Measurements from ENCODE around the gene DAB1.

DAB1 gene

GRCh38 chr1:57443004-57443403 is 19.1 kb upstream of the DAB1 start:
- Histone ChIP-seq H3K27me3 (ENCODE audit: control insufficient read depth in 3 of 3, insufficient read depth in 3 of 3, low read depth in 1 of 3, low read length in 3 of 3) (no peaks in the 10 kb centered on the region), H3K9ac (ENCODE audit: low read depth, low read length, poor library complexity) (no peak overlapping the region), H2BK12ac (ENCODE audit: low read length) (no peak overlapping the region), H2AFZ (ENCODE audit: low read length) (no peak overlapping the region), H3K4ac (ENCODE audit: low read length) (no peak overlapping the region), H3K4me3 (ENCODE audit: low read length in 2 of 2) (no peak overlapping the region), H2BK15ac (ENCODE audit: low read length) (no peak overlapping the region), H3K4me1 (ENCODE audit: control insufficient read depth in 2 of 2, insufficient read depth in 1 of 2, low read depth in 1 of 2, low read length in 2 of 2) (peaks cover 0 to 2% of the 10 kb centered on the region in 2 donors), H3K79me1 (ENCODE audit: low read depth, low read length) (no peaks in the 10 kb centered on the region), H3K9me3 (replicated peaks in 1 of 2; ENCODE audit: control insufficient read depth in 2 of 2, insufficient read depth in 1 of 2, low read depth in 1 of 2, low read length in 2 of 2) (no peaks in the 10 kb centered on the region), H3K36me3 (replicated peaks in 1 of 2; ENCODE audit: control insufficient read depth in 2 of 2, insufficient read depth in 2 of 2, low read length in 2 of 2) (no peaks in the 10 kb centered on the region), H3K23ac (ENCODE audit: low read depth, low read length, poor library complexity) (no peak overlapping the region), H2BK5ac (ENCODE audit: low read length) (no peak overlapping the region), H3K18ac (ENCODE audit: low read length) (no peak overlapping the region), H3K14ac (ENCODE audit: low read length) (no peak overlapping the region), H3K27ac (replicated peaks; ENCODE audit: low read length) (no peak overlapping the region), H4K91ac (ENCODE audit: low read depth, low read length, poor library complexity) (no peak overlapping the region), H4K8ac (ENCODE audit: low read depth, low read length) (no peak overlapping the region), H2AK5ac (ENCODE audit: low read depth, low read length) (no peak overlapping the region), H3K4me2 (ENCODE audit: insufficient read depth, low read length, poor library complexity, severe bottlenecking) (no peak overlapping the region), H2BK120ac (ENCODE audit: low read depth, low read length) (no peak overlapping the region)
- DNase-seq (ENCODE audit: low spot score), result no peak

GRCh38 chr1:57440096-57440495 is 16.2 kb upstream of the DAB1 start:
- Histone ChIP-seq H2BK120ac (ENCODE audit: low read depth, low read length) (no peak overlapping the region), H3K27ac (replicated peaks; ENCODE audit: low read length) (no peak overlapping the region), H3K27me3 (ENCODE audit: control insufficient read depth in 3 of 3, insufficient read depth in 3 of 3, low read depth in 1 of 3, low read length in 3 of 3) (no peaks in the 10 kb centered on the region), H3K18ac (ENCODE audit: low read length) (no peak overlapping the region), H2BK5ac (ENCODE audit: low read length) (no peak overlapping the region), H4K8ac (ENCODE audit: low read depth, low read length) (no peak overlapping the region), H3K14ac (ENCODE audit: low read length) (no peak overlapping the region), H3K23ac (ENCODE audit: low read depth, low read length, poor library complexity) (no peak overlapping the region), H2BK12ac (ENCODE audit: low read length) (no peak overlapping the region), H3K4me1 (ENCODE audit: control insufficient read depth in 2 of 2, insufficient read depth in 1 of 2, low read depth in 1 of 2, low read length in 2 of 2) (peaks cover 2 to 4% of the 10 kb centered on the region in 2 donors), H3K9ac (ENCODE audit: low read depth, low read length, poor library complexity) (no peak overlapping the region), H2AK5ac (ENCODE audit: low read depth, low read length) (no peak overlapping the region), H2AFZ (ENCODE audit: low read length) (no peak overlapping the region), H4K91ac (ENCODE audit: low read depth, low read length, poor library complexity) (no peak overlapping the region), H3K79me1 (ENCODE audit: low read depth, low read length) (no peaks in the 10 kb centered on the region), H3K36me3 (replicated peaks in 1 of 2; ENCODE audit: control insufficient read depth in 2 of 2, insufficient read depth in 2 of 2, low read length in 2 of 2) (no peaks in the 10 kb centered on the region), H3K4ac (ENCODE audit: low read length) (no peak overlapping the region), H3K9me3 (replicated peaks in 1 of 2; ENCODE audit: control insufficient read depth in 2 of 2, insufficient read depth in 1 of 2, low read depth in 1 of 2, low read length in 2 of 2) (no peaks in the 10 kb centered on the region), H2BK15ac (ENCODE audit: low read length) (no peak overlapping the region), H3K4me2 (ENCODE audit: insufficient read depth, low read length, poor library complexity, severe bottlenecking) (no peak overlapping the region), H3K4me3 (ENCODE audit: low read length in 2 of 2) (no peak overlapping the region)
- DNase-seq (ENCODE audit: low spot score), result no peak
- WGBS, 2 donors (ENCODE audit: extremely low coverage in 2 of 2, insufficient read length in 2 of 2, insufficient replicate concordance in 1 of 2), result no CpG with 5 or more reads among the region's 1 CpG

GRCh38 chr1:57431400-57431799 is 7.5 kb upstream of the DAB1 start:
- no CpG with 5 or more reads among the region's 5 CpGs for WGBS, 2 donors (ENCODE audit: extremely low coverage in 2 of 2, insufficient read length in 2 of 2, insufficient replicate concordance in 1 of 2)
- Histone ChIP-seq H3K4me1 (ENCODE audit: control insufficient read depth in 2 of 2, insufficient read depth in 1 of 2, low read depth in 1 of 2, low read length in 2 of 2) (no peaks in the 10 kb centered on the region), H3K27ac (replicated peaks; ENCODE audit: low read length) (no peak overlapping the region), H3K18ac (ENCODE audit: low read length) (no peak overlapping the region), H2BK15ac (ENCODE audit: low read length) (no peak overlapping the region), H3K27me3 (ENCODE audit: control insufficient read depth in 3 of 3, insufficient read depth in 3 of 3, low read depth in 1 of 3, low read length in 3 of 3) (no peaks in the 10 kb centered on the region), H2BK12ac (ENCODE audit: low read length) (no peak overlapping the region), H3K36me3 (replicated peaks in 1 of 2; ENCODE audit: control insufficient read depth in 2 of 2, insufficient read depth in 2 of 2, low read length in 2 of 2) (no peaks in the 10 kb centered on the region), H4K91ac (ENCODE audit: low read depth, low read length, poor library complexity) (no peak overlapping the region), H3K23ac (ENCODE audit: low read depth, low read length, poor library complexity) (no peak overlapping the region), H2BK5ac (ENCODE audit: low read length) (no peak overlapping the region), H3K14ac (ENCODE audit: low read length) (no peak overlapping the region), H3K9me3 (replicated peaks in 1 of 2; ENCODE audit: control insufficient read depth in 2 of 2, insufficient read depth in 1 of 2, low read depth in 1 of 2, low read length in 2 of 2) (no peaks in the 10 kb centered on the region), H2AFZ (ENCODE audit: low read length) (no peak overlapping the region), H3K9ac (ENCODE audit: low read depth, low read length, poor library complexity) (no peak overlapping the region), H2AK5ac (ENCODE audit: low read depth, low read length) (no peak overlapping the region), H3K4me3 (ENCODE audit: low read length in 2 of 2) (no peak overlapping the region), H4K8ac (ENCODE audit: low read depth, low read length) (no peak overlapping the region), H3K4me2 (ENCODE audit: insufficient read depth, low read length, poor library complexity, severe bottlenecking) (no peak overlapping the region), H2BK120ac (ENCODE audit: low read depth, low read length) (no peak overlapping the region), H3K4ac (ENCODE audit: low read length) (no peak overlapping the region), H3K79me1 (ENCODE audit: low read depth, low read length) (no peaks in the 10 kb centered on the region)
- no peak for DNase-seq (ENCODE audit: low spot score)

GRCh38 chr1:57424231-57425027 is 569 bp upstream of the DAB1 start:
- H3K4ac ChIP-seq (ENCODE audit: low read length), result no peak overlapping the region
- peak overlapping the region; percentile 99 for H3K4me2 ChIP-seq (ENCODE audit: insufficient read depth, low read length, poor library complexity, severe bottlenecking)
- H3K79me1 ChIP-seq (ENCODE audit: low read depth, low read length), result peaks cover 2% of the 10 kb centered on the region
- no peaks in the 10 kb centered on the region for H3K36me3 ChIP-seq (replicated peaks in 1 of 2; ENCODE audit: control insufficient read depth in 2 of 2, insufficient read depth in 2 of 2, low read length in 2 of 2)
- H2BK120ac ChIP-seq (ENCODE audit: low read depth, low read length), result no peak overlapping the region
- H3K14ac ChIP-seq (ENCODE audit: low read length), result no peak overlapping the region
- no peak overlapping the region for H4K8ac ChIP-seq (ENCODE audit: low read depth, low read length)
- peak overlapping the region; percentile 62 to 90 for H3K4me3 ChIP-seq (ENCODE audit: low read length in 2 of 2)
- no CpG with 5 or more reads among the region's 63 CpGs for WGBS, 2 donors (ENCODE audit: extremely low coverage in 2 of 2, insufficient read length in 2 of 2, insufficient replicate concordance in 1 of 2)
- no peak overlapping the region for H3K27ac ChIP-seq (replicated peaks; ENCODE audit: low read length)
- DNase-seq (ENCODE audit: low spot score), result peak; percentile 66
- peak overlapping the region; percentile 80 for H3K18ac ChIP-seq (ENCODE audit: low read length)
- no peaks in the 10 kb centered on the region for H3K9me3 ChIP-seq (replicated peaks in 1 of 2; ENCODE audit: control insufficient read depth in 2 of 2, insufficient read depth in 1 of 2, low read depth in 1 of 2, low read length in 2 of 2)
- H2AFZ ChIP-seq (ENCODE audit: low read length), result peak overlapping the region; percentile 90
- peak overlapping the region; percentile 50 for H3K9ac ChIP-seq (ENCODE audit: low read depth, low read length, poor library complexity)
- no peak overlapping the region for H2AK5ac ChIP-seq (ENCODE audit: low read depth, low read length)
- H3K4me1 ChIP-seq (ENCODE audit: control insufficient read depth in 2 of 2, insufficient read depth in 1 of 2, low read depth in 1 of 2, low read length in 2 of 2), result peaks cover 2% of the 10 kb centered on the region in 2 donors
- H4K91ac ChIP-seq (ENCODE audit: low read depth, low read length, poor library complexity), result no peak overlapping the region
- H3K23ac ChIP-seq (ENCODE audit: low read depth, low read length, poor library complexity), result no peak overlapping the region
- H2BK5ac ChIP-seq (ENCODE audit: low read length), result no peak overlapping the region
- no peak overlapping the region for H2BK12ac ChIP-seq (ENCODE audit: low read length)
- peaks cover 0 to 2% (median 0%) of the 10 kb centered on the region in 3 experiments for H3K27me3 ChIP-seq (ENCODE audit: control insufficient read depth in 3 of 3, insufficient read depth in 3 of 3, low read depth in 1 of 3, low read length in 3 of 3)
- no peak overlapping the region for H2BK15ac ChIP-seq (ENCODE audit: low read length)

Data from neuronal stem cell (in vitro differentiated cells).